Duodenal mucosa (tissue), 2 donors: ENCODE data around the gene INTS11.

ENCODE experiments used
- H3K27ac ChIP-seq: one replicate; pipeline ENCODE4 v1.7.0; 2013; ENCODE audit warnings: low read depth, low read length
- H3K27me3 ChIP-seq, 2 donors: one replicate each; pipeline ENCODE4 v1.7.0; 2013; ENCODE audit warnings: low read length in 2 of 2, control low read depth in 1 of 2; ENCODE audit not compliant: insufficient read depth in 2 of 2, control insufficient read depth in 1 of 2
- H3K36me3 ChIP-seq, 2 donors: one replicate each; pipeline ENCODE4 v1.7.0; 2013; ENCODE audit warnings: low read length in 2 of 2, control low read depth in 1 of 2; ENCODE audit not compliant: insufficient read depth in 2 of 2, control insufficient read depth in 1 of 2
- H3K4me1 ChIP-seq, 2 donors: one replicate each; pipeline ENCODE4 v1.7.0; 2013; ENCODE audit warnings: low read length in 2 of 2, control low read depth in 1 of 2; ENCODE audit not compliant: insufficient read depth in 2 of 2, control insufficient read depth in 1 of 2
- H3K4me3 ChIP-seq, 2 donors: one replicate each; pipeline ENCODE4 v1.7.0; 2013; ENCODE audit warnings: low read length in 2 of 2, low read depth in 1 of 2
- H3K9ac ChIP-seq, 2 donors: one replicate each; pipeline ENCODE4 v1.7.0; 2013; ENCODE audit warnings: low read length in 2 of 2, low read depth in 1 of 2
- H3K9me3 ChIP-seq, 2 donors: one replicate each; pipeline ENCODE4 v1.7.0; 2013; ENCODE audit warnings: low read length in 2 of 2, control low read depth in 1 of 2; ENCODE audit not compliant: control insufficient read depth in 1 of 2

INTS11 gene

GRCh38 chr1:1343811-1344421, 19.5 kb upstream of the INTS11 start:
- Histone ChIP-seq H3K9ac (no peak overlapping the region), H3K27me3 (no peaks in the 10 kb centered on the region), H3K4me1 (peaks cover 34 to 41% of the 10 kb centered on the region in 2 donors), H3K9me3 (no peaks in the 10 kb centered on the region), H3K36me3 (peaks cover 7 to 29% of the 10 kb centered on the region in 2 donors), H3K4me3 (no peak overlapping the region), H3K27ac (no peak overlapping the region)

- Histone ChIP-seq H3K4me3 (no peak overlapping the region), H3K9me3 (no peaks in the 10 kb centered on the region), H3K36me3 (peaks cover 7 to 36% of the 10 kb centered on the region in 2 donors), H3K27me3 (no peaks in the 10 kb centered on the region), H3K27ac (no peak overlapping the region), H3K9ac (no peak overlapping the region), H3K4me1 (peaks cover 31 to 32% of the 10 kb centered on the region in 2 donors)
Measured at GRCh38 chr1:1342584-1343115, 18.2 kb upstream of the INTS11 start.

GRCh38 chr1:1342061-1342562, 17.7 kb upstream of the INTS11 start:
- Histone ChIP-seq H3K27ac (no peak overlapping the region), H3K36me3 (peaks cover 7 to 40% of the 10 kb centered on the region in 2 donors), H3K4me3 (no peak overlapping the region), H3K9me3 (no peaks in the 10 kb centered on the region), H3K4me1 (peaks cover 26% of the 10 kb centered on the region in 2 donors), H3K9ac (no peak overlapping the region), H3K27me3 (no peaks in the 10 kb centered on the region)

DNA sequence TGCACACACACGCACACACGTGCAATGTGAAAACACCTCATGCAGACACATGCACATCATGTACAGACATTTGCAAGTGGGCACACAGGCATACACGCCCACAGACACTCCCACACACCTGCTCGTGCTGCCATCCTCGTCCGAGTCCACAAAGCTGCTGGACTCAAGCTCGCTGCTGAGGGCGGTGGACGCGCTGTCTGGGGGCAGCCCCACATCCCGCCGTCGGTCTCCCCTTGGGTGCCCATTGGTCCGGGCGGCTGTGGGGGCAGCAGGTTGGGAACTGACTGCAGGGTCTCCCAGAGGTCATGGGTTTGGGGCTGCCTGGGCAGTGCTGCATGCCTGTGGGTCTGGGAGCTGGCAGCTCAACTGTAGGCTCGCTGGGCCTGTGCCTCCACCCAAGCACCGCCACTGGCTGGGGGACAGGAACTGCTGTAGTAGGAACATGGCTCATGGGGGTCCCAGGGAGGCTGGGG, 17.1 kb upstream of the INTS11 start:
- peaks cover 7 to 40% of the 10 kb centered on the region in 2 donors for H3K36me3 ChIP-seq

DNA sequence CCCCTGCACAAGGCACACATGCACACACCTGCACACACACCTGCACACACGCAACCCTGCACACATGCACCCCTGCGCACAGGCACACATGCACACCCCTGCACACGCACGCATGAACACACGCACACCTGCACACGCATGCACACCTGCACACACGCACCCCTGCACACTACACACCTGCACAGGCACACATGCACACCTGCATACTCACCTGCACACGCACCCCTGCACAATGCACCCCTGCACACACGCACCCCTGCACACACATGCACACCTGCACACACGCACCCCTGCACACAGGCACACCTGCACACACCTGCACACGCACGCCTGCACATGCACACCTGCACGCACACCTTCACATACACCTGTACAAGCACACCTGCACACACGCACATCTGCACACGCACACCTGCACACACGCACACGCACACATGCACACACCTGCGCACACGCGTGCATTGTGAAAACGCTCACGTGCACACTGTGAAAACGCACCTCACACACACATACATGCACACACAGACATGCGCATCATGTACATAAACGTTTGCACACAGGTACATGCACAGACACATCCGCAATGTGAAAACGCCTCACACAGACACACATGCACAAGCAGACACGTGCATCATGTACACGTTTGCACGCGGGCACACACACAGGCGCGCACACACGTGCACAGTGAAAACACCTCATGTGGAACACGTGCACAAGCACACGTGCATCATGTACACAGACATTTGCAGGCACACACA, 16.5 kb upstream of the INTS11 start:
- H3K9me3 ChIP-seq, result no peaks in the 10 kb centered on the region
- H3K27ac ChIP-seq, result no peak overlapping the region
- peaks cover 14 to 15% of the 10 kb centered on the region in 2 donors for H3K4me1 ChIP-seq
- no peaks in the 10 kb centered on the region for H3K27me3 ChIP-seq
- no peak overlapping the region for H3K4me3 ChIP-seq
- H3K36me3 ChIP-seq, result peaks cover 7 to 40% of the 10 kb centered on the region in 2 donors
- H3K9ac ChIP-seq, result no peak overlapping the region

More for the DNA sequence above, 17.1 kb upstream of the INTS11 start:
- Histone ChIP-seq H3K4me3 (no peak overlapping the region), H3K27me3 (no peaks in the 10 kb centered on the region), H3K27ac (no peak overlapping the region), H3K9me3 (no peaks in the 10 kb centered on the region), H3K4me1 (peaks cover 20 to 21% of the 10 kb centered on the region in 2 donors), H3K9ac (no peak overlapping the region)

GRCh38 chr1:1340185-1340584, 15.7 kb upstream of the INTS11 start:
- Histone ChIP-seq H3K9me3 (no peaks in the 10 kb centered on the region), H3K4me1 (peaks cover 7% of the 10 kb centered on the region in 2 donors), H3K4me3 (no peak overlapping the region), H3K9ac (no peak overlapping the region), H3K27ac (no peak overlapping the region), H3K27me3 (no peaks in the 10 kb centered on the region), H3K36me3 (peaks cover 7 to 40% of the 10 kb centered on the region in 2 donors)

DNA sequence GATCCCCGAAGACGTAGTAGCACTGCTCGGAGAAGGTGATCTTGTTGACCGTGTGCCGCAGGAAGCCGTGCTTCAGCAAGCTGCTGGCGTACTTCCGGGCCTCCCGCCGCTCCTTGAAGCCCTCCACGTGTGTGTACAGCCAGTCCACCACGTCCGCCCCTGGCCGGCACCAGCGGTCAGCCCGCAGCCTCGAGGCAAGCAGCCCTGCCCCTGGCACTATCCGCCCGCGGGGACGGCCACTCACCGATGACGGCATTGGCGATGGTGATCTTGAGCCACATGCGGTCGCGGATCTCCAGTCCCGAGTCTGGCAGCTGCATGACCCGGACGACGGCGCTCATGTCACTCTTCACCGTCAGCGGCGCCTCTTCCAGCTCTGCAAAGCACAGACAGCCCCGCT, 13.8 kb upstream of the INTS11 start:
- Histone ChIP-seq H3K9me3 (no peaks in the 10 kb centered on the region), H3K4me3 (no peak overlapping the region), H3K9ac (no peak overlapping the region), H3K4me1 (peaks cover under 1 to 1% of the 10 kb centered on the region in 2 donors), H3K27ac (no peak overlapping the region), H3K27me3 (peaks cover 0 to 9% of the 10 kb centered on the region in 2 donors), H3K36me3 (peaks cover 7 to 40% of the 10 kb centered on the region in 2 donors)

DNA sequence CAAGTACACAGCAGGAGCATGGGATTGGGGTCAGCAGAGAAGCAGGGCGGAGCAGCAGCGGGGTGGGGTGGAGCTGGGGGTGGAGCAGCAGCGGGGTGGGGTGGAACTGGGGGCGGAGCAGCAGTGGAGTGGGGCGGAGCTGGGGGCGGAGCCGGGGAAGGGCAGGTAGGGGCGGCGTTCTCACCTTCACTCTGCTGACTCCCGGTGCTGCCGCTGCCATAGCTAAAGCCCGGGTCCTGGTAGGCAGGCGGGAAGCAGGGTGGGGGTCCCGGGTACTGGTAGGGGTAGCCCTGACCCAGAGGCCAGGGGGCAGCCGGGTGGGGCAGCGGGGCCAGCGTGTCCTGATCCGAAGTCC, 13.3 kb upstream of the INTS11 start:
- H3K36me3 ChIP-seq, result peaks cover 7 to 40% of the 10 kb centered on the region in 2 donors
- no peak overlapping the region for H3K9ac ChIP-seq
- no peak overlapping the region for H3K27ac ChIP-seq

DNA sequence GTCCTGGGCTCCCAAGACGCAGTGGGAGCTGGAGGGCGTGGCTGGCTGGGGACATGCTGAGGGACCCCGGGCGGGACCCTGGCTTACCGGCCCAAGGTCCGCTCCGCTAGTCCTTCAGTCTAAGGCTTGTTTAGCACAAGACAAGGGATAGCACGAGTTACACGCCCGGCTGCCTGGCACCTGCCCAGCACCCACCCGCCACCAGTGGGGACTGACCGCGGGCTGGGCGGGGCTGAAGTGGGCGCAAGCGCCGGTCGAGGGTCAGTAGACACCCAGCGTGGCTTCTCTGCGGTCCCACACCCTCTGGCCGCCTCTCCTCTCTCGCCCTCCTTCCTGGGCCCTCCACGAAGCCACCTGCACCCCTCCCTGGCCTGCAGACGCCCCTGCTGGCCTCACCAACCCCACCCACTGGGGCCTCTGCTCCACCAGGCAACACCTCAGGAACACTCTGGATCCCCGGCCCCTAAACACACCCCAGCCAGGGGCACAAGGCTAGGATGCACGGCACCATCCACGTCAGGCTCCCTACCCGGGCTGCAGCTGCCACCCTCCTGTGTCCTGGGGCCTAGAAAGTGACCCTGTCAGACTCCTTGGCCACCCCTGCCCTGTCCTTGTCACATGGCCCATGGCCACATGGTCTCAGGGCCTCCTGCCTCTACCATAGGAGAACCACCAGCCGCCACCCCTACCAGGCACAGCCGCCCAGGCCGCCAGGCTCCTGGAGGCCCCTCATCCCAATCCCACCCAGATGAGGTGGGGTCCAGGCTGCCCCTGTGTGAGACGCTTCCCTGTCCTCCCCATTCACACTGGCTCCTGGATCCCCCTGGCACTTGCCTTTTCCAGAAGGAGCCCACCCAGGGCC, 12.7 kb upstream of the INTS11 start:
- Histone ChIP-seq H3K36me3 (peaks cover 7 to 40% of the 10 kb centered on the region in 2 donors), H3K27ac (no peak overlapping the region)

More for the DNA sequence above, 13.3 kb upstream of the INTS11 start:
- H3K4me1 ChIP-seq, result peaks cover 6% of the 10 kb centered on the region in 2 donors
- no peaks in the 10 kb centered on the region for H3K9me3 ChIP-seq
- peaks cover 0 to 13% of the 10 kb centered on the region in 2 donors for H3K27me3 ChIP-seq
- no peak overlapping the region for H3K4me3 ChIP-seq

More for the DNA sequence above, 12.7 kb upstream of the INTS11 start:
- H3K9ac ChIP-seq, result no peak overlapping the region
- H3K4me3 ChIP-seq, result no peak overlapping the region
- peaks cover 0 to 18% of the 10 kb centered on the region in 2 donors for H3K27me3 ChIP-seq
- H3K9me3 ChIP-seq, result no peaks in the 10 kb centered on the region
- H3K4me1 ChIP-seq, result peaks cover 10 to 12% of the 10 kb centered on the region in 2 donors
